GM19452 (cell line): Measurements from ENCODE around the gene SOCS7.

Experiments used
- ATAC-seq: cut with Tn5 transposase; IDR thresholded peaks from one replicate; pipeline ENCODE4 v1.9.1; 2021; ENCODE audit not compliant: unreplicated experiment

SOCS7 gene

DNA sequence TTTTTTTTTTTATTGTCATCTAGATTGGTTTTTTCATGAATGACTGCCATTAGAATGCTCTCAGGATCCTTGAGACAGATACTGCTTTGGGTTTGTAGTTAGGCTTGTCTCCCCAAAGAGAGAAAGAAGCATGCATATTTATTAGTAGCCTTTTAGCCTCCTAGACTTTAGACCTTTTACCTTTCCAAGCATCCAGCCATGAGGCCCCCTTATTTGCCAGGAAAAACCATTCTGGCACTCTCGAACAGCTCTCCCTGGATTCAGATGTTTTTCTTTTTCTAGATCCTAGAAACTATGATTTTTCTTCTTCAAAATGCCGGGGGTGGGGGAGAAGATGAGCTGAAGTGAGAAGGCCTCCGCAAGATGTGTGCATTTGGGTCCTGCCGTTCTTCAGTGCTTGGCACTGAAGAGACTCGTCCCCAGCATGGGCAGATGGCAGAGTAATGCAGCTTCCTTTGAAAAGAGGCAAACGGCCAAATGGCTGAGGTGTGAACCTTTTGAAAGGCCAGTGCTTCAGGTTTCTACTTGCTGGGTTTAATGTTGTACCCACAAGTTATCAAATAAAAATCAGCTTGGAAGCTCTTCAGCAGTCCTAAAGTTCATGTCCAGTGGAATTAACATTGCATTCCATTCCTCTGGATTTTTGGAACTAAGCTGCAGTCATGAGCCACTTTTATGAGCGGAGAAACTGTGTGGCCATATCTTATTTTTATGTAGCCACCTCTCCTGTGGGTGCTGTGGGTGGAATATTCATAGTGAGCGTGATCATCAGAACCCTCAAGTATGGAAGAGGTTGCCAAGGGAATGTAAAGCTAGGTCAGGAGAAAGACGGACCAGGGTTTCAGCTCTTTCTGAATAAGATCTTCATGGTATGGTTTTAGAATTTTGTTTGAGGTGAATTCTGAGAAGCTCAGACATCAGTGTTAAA is 7.2 kb downstream of the SOCS7 start:
- ATAC-seq, result no peak

GRCh38 chr17:38361694-38362465 is 10.2 kb downstream of the SOCS7 start:
- no peak for ATAC-seq

DNA sequence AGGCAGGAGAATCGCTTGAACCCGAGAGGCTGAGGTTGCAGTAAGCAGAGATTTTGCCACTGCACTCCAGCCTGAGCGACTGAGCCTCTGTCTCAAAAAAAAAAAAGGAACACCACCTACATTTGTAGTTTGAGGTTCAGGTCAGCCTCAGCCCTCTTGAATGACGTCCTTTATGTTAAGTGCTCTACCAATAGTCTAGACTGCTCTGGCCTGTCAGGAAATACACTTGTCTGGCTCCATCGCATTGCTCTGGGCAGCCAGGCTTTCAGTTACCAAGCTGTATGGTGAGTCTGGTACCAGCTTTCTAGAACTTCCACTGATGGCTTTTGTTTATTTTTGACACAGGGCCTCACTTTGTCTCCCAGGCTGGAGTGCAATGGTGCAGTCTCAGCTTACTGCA is 11.4 kb downstream of the SOCS7 start:
- no peak for ATAC-seq

DNA sequence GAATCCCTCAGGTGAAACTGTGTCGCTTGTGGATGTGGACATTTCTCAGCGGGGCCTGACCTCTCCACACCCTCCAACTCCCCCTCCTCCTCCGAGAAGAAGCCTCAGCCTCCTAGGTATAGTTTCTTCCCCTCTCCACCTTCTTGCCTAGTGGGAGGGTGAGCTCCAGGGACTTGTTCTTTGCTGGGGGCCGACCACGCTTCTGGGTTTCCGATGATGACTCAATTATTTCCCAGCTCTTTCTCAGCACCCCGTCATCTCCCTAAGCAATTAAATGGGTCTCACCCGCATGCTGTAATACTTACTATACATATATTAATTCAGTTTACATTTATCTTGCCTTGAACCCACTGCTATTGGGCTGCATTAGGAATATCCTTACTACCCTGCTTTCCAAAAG is 13.1 kb downstream of the SOCS7 start:
- no peak for ATAC-seq

GRCh38 chr17:38369124-38369886 is 17.7 kb downstream of the SOCS7 start:
- no peak for ATAC-seq

DNA sequence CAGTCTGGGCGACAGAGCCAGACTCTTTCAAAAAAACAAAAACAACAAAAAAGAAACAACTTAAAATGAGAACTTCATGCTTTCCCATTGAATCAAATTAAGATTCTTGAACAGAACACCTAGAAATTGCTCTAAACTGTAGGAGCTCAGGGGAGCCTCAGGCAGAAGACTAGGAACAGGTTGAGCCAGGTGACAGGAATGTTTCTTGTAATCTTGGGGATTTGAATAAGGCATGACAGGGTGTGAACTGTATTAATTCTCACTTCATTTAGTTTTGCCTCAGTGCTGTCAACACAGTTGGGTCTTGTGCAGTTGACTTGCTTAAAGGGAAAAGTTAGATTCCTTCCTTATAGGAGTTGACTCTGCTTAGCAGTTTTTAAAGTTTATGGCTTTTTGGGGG is 27.8 kb downstream of the SOCS7 start:
- ATAC-seq, result no peak

DNA sequence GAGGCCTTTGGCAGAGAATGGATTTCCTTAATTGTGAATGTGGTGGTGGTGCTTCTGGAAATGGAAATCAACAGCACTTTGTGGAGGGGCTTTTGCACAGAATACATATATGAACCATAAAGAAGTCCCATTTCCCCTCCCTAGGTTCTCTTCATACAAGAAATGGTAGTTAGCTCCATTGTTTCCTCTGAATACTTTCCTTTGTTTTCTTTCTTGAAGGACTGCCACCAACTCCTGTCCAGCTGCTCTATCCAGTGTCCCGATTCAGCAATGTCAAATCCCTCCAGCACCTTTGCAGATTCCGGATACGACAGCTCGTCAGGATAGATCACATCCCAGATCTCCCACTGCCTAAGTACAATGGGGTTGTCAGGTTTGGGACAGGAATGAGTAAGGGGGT is 43.4 kb downstream of the SOCS7 start:
- ATAC-seq, result no peak

DNA sequence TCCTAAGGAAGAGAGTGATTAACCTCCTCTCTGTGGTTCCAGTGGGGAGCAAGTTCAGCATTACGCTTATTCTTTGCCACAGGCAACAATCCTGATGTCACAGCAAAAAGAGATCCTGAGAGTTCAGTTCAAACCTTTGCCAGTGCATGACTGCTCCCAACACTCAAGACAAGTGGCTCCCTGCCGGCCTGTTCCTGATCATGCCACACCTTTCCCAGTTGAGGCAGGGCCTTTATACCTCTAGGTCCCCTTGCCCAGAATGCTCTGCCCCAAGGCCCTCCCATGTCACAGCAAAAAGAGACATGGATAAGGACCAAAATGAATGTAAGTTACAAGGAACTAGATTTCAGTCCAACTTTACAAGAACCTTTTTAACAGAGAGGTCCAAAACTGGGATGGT is 45.6 kb downstream of the SOCS7 start:
- ATAC-seq, result no peak

DNA sequence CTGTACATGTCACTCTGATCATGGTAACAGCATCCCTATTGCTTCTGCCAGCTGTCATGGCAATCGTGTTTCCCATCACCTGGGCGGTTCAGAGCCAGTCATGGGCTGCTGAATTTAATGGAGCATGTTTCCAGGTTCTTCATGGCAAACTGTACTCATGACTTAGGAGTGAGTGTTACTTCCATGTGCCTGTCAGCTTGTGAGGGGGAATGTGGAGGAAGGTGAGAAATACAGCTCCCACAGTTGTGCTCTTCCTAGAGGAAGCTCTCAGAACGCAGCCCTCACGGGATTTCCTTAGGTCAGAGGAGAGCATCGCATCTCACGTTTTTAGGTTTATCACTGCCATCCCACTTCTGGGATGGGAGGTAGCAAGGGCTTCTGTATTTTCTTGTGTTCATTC is 48.6 kb downstream of the SOCS7 start:
- ATAC-seq, result no peak

DNA sequence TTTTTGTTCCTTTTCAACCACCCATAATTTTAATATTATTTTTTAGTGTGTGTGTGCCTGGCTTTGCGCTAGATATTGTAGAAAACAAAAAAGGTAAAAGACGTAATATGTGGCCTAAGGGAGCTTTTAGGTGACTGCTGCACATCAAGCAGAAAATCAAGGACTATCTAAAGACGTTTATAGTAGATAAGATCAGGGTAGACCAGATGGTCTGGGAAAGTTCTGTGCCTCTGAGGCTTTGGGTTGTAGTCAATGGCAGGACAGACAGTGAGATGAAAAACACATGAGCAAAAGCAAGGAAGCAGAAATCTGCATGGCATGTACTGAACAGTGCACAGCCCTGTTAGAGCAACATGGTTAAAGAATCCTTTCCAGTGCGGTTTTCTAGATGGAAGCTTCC is 49.8 kb downstream of the SOCS7 start:
- no peak for ATAC-seq

DNA sequence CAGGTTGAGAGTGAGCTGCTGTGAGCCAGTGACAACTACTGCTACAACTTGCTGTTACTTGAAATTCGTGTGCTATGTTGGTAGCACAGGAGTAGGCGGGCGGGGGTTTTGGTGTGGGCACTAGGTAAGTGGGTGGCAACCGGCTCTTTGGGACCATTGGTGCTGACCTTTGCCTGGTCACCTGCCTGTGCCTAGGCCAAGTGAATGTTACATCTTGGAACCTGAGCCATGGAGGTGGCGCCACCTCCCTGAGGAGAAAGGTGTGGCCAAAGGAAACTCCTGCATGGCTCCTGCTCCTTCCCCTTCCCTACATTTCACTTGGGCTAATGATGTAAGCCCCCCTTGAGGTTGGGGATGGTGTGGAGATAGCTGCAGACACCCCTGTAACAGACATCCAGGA is 51.3 kb downstream of the SOCS7 start:
- ATAC-seq, result no peak

- ATAC-seq, result no peak
Observed at GRCh38 chr17:38403491-38403890, 51.8 kb downstream of the SOCS7 start.

DNA sequence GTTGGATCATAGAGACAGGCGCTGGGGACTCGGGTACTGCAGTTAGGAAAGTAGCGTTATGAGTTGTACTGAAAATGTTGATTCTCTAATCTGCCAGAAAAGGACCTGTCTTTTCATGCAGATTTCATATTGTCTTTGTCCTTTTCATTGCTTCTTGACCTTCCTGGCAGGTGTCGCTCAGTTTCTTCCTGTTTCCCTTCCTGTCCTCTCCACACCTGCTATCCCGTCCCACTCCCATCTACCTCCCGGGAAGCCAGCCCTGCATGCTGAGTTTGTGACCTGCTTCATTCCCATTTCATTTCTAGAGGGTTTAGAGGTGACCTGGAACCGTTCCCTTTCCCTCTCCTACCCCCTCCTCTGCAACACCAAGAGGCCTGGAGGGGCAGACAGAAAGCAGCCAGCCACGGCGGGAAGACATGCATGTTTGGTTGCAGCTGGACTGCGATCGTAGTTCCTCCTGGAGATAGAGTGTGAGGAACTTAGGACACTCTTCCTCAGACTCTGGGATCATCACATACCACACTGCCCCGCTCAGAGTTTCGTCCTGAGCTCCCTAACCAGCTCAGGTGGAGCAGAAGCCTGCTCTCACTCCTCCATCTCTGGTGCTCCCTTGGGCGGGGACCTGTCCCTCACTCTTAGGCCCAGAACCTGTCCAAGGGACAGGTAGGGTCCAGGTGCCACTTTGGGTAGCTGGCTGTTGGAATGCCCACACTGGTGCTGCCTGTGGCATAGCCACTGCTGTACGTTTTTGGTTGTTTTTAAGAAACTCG is 52.7 kb downstream of the SOCS7 start:
- no peak for ATAC-seq

GRCh38 chr17:38405654-38406053 is 54.0 kb downstream of the SOCS7 start:
- no peak for ATAC-seq

DNA sequence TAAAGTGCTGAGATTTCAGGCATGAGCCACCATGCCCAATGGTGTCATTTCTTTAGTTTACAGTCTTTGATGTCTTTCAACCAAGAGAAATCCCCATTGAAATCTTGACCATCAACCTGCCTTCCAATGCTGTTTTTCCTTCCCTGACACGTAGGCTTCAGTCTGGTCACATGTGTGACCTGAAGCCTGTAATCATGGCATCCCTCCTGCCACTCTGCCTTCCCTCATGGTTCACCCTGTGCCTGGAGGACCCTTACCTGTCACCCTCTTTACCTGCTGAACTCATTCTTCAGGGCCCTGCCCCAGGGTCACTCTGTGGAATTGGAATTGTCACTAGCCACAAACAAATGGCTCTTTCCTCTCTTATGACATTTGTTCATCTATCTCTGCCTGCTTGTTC is 58.6 kb downstream of the SOCS7 start:
- no peak for ATAC-seq

DNA sequence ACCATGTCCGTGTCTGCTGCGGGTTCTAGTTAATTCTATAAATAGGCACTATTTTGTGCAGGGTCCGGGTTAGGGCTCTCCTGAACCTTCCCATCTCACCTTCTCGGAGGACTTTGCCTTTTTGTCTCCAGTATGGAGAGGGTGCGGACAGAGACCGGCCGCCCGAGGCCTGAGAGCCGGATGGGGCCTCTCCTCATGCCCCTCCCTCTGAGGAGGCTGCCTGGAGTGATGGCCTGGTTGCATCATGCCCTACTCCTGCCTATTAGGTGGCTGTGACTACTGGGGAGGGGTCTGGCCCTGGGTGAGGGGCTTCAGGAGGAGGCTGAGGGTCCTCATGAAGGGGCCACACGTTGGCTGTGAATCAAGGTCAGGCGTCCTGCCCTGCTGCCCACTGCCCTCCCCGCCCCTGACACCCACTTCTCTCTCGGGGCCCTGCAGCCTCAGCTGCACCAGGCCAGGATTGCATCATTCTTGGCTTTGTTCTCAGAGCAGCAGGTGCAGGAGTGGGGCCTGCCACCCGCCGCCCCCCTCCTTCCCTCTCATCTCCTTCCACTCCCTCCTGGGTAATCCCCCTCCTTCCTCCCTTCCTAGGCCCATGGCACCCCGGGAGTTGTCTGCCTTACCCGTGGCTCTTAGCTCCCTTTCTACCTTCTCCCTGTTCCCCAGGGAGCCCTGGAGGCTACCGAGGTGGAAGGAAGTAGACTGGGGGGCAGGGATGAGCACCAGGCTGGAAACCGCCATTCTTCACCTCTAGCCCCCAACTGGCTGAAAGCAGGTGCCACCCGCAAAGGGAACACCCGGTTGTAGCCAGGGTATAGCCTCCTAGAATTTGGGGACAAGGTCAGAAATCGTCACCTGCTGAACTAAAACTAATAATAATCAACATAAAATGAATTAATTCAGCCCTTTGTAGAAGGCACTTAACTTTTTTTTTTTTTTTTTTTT is 63.9 kb downstream of the SOCS7 start:
- ATAC-seq, result no peak

DNA sequence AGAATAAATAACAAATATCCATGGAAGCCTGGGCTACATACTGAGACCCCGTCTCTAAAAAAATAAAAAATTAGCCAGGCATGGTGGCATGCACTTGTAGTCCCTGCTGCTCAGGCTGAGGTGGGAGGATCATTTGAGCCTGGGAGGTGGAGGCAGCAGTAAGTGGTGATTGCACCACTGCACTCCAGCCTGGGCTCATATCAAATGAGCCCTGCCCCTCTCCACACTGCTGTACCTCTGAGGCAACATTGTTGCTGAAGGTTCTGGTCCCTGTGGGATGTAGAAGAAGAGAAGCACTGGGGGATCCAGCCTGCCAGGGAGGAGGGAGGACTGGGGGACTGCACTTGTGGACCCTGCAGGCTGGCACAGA is 65.2 kb downstream of the SOCS7 start:
- ATAC-seq, result no peak

- no peak for ATAC-seq
Observed at GRCh38 chr17:38417210-38417951, 65.7 kb downstream of the SOCS7 start.

- no peak for ATAC-seq
Observed at GRCh38 chr17:38418062-38418692, 66.5 kb downstream of the SOCS7 start.
